ENCODE data around the gene MSI2. TPM values are rescaled to one million over a fixed set of nuclear protein-coding genes. Genes with fewer than 3 reads are reported as not detected.

MSI2 gene
- total and polyA plus RNA-seq, 7 donors = 12.6 to 25.8 (median 21.3) TPM

- H3K4me1 ChIP-seq = no peaks in the 10 kb centered on the region
- H3K9me3 ChIP-seq = no peaks in the 10 kb centered on the region
- no peaks in the 10 kb centered on the region for H3K27me3 ChIP-seq
- no peak for TF ChIP-seq POLR2AphosphoS5 (IDR thresholded peaks at IDR 0.05)
- no peak for TF ChIP-seq POLR2A (IDR thresholded peaks at IDR 0.05)
- no peak for TF ChIP-seq EP300 (IDR thresholded peaks at IDR 0.05)
- TF ChIP-seq, protein P1, sequence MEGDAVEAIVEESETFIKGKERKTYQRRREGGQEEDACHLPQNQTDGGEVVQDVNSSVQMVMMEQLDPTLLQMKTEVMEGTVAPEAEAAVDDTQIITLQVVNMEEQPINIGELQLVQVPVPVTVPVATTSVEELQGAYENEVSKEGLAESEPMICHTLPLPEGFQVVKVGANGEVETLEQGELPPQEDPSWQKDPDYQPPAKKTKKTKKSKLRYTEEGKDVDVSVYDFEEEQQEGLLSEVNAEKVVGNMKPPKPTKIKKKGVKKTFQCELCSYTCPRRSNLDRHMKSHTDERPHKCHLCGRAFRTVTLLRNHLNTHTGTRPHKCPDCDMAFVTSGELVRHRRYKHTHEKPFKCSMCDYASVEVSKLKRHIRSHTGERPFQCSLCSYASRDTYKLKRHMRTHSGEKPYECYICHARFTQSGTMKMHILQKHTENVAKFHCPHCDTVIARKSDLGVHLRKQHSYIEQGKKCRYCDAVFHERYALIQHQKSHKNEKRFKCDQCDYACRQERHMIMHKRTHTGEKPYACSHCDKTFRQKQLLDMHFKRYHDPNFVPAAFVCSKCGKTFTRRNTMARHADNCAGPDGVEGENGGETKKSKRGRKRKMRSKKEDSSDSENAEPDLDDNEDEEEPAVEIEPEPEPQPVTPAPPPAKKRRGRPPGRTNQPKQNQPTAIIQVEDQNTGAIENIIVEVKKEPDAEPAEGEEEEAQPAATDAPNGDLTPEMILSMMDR (IDR thresholded peaks at IDR 0.05) = no peak
- no peak overlapping the region for H3K27ac ChIP-seq
- WGBS, 2 donors = 94 to 95% methylated on average over 14 of the region's 14 CpGs
- no peak for DNase-seq
- peaks cover 0 to 67% (median 5%) of the 10 kb centered on the region in 4 donors for H3K36me3 ChIP-seq
- intact Hi-C loops (cut with DNase I) = no loop called here
- H3K4me3 ChIP-seq = no peak overlapping the region
Observed at GRCh38 chr17:57266902-57267311, 10.6 kb downstream of the MSI2 start.

- intact Hi-C loops (cut with DNase I) = no loop called here
- no peak for DNase-seq
- peaks cover 0 to 54% (median 5%) of the 10 kb centered on the region in 4 donors for H3K36me3 ChIP-seq
- no peaks in the 10 kb centered on the region for H3K4me1 ChIP-seq
- H3K4me3 ChIP-seq = no peak overlapping the region
- TF ChIP-seq, protein P1 (IDR thresholded peaks at IDR 0.05) = no peak
- TF ChIP-seq POLR2AphosphoS5 (IDR thresholded peaks at IDR 0.05) = no peak
- TF ChIP-seq EP300 (IDR thresholded peaks at IDR 0.05) = no peak
- TF ChIP-seq POLR2A (IDR thresholded peaks at IDR 0.05) = no peak
- no peak overlapping the region for H3K27ac ChIP-seq
- WGBS, 2 donors = 70 to 83% methylated on average over 8 of the region's 8 CpGs
- no peaks in the 10 kb centered on the region for H3K9me3 ChIP-seq
- H3K27me3 ChIP-seq = no peaks in the 10 kb centered on the region
Observed at GRCh38 chr17:57268181-57268580, 11.9 kb downstream of the MSI2 start.

DNA sequence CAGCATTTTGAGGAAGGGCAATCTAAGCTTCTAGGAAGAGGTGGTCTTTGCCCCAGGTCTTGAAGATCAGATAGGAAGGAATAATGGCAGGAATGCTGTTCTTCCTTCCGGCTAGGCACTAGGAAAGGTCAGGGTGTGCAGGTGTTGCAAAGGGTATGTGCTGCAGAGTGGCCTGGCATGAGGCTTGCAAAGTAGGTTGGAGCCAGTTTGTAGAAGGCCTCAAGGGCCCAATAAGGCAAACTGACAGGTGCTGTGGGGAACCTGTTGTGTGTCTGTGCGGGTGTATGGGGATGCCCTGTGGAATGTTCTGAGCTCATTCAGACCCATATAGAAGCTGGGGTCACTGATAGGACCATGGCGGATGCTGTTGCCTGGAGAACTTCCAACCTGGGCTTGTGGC lies 12.7 kb downstream of the MSI2 start:
- 97 to 98% methylated on average over 3 of the region's 3 CpGs for WGBS, 2 donors

DNA sequence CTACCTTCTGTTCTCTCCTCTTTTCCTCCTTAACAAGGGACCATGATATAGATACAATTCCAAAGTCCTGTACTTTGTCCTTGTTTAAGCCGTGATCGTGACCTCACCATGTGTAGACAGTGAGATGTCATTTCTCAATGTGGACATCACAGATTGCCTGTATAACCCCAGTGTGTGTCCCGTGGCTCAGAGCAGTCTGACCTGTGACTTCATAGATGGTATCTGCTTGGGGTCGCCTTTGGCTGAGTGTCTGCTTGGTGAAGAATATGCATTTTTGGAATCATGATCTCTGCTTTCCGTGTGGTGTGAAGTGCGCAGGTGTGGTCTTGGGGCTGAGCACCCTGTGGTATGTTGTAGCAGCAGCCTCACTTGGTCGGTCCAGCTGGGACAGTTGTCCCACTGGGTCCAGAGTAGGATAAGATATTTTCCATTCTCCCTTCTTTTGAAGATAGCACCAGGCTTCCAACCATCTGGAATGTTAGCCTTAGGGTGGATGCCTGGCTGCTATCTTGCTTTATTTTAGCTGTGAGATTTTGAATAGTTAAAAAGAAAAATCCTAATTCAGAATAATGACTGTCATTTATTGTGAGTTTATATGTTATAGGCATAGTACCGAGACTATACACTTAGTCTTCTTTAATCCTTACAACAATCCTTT lies 13.4 kb downstream of the MSI2 start:
- Histone ChIP-seq H3K9me3 (no peaks in the 10 kb centered on the region), H3K27ac (no peak overlapping the region), H3K4me1 (no peaks in the 10 kb centered on the region), H3K36me3 (peaks cover 0 to 49% (median 5%) of the 10 kb centered on the region in 4 donors), H3K4me3 (no peak overlapping the region), H3K27me3 (no peaks in the 10 kb centered on the region)
- no peak for DNase-seq
- TF ChIP-seq, protein P1 (IDR thresholded peaks at IDR 0.05) = no peak
- no peak for TF ChIP-seq EP300 (IDR thresholded peaks at IDR 0.05)
- no peak for TF ChIP-seq POLR2AphosphoS5 (IDR thresholded peaks at IDR 0.05)
- WGBS, 2 donors = 91 to 94% methylated on average over 8 of the region's 8 CpGs
- intact Hi-C loops (cut with DNase I) = no loop called here

More for the DNA sequence above, 12.7 kb downstream of the MSI2 start:
- H3K4me1 ChIP-seq = no peaks in the 10 kb centered on the region
- DNase-seq = no peak
- peaks cover 0 to 47% (median 5%) of the 10 kb centered on the region in 4 donors for H3K36me3 ChIP-seq
- no peak overlapping the region for H3K27ac ChIP-seq
- intact Hi-C loops (cut with DNase I) = no loop called here
- no peaks in the 10 kb centered on the region for H3K27me3 ChIP-seq
- no peak overlapping the region for H3K4me3 ChIP-seq
- TF ChIP-seq POLR2A (IDR thresholded peaks at IDR 0.05) (no peak), EP300 (IDR thresholded peaks at IDR 0.05) (no peak), POLR2AphosphoS5 (IDR thresholded peaks at IDR 0.05) (no peak)
- TF ChIP-seq, protein P1 (IDR thresholded peaks at IDR 0.05) = no peak
- no peaks in the 10 kb centered on the region for H3K9me3 ChIP-seq

All from sigmoid colon (tissue), 7 donors.